Right lobe of liver (tissue), 6 donors: Measurements from ENCODE around the gene CHFR. TPM values are rescaled to one million over a fixed set of nuclear protein-coding genes. Genes with fewer than 3 reads are reported as not detected.

Experiments
- ATAC-seq, 4 donors: fragments of 200-7000 bp; cut with Tn5 transposase; one replicate each; pipeline ENCODE4 v1.9.1; 2020; ENCODE audit warnings: mild to moderate bottlenecking in 4 of 4, moderate library complexity in 4 of 4
- DNase-seq, 3 donors: peaks; one replicate each; pipeline ENCODE4 v3.0.0-alpha.2; 2020
- H3K27ac ChIP-seq, 3 donors: fragments of 200-600 bp; one replicate each; pipeline ENCODE4 v1.8.0; 2022
- H3K27me3 ChIP-seq, 2 donors: fragments of 200-600 bp; one replicate each; pipeline ENCODE4 v1.8.0; 2022
- H3K36me3 ChIP-seq, 4 donors: fragments of 200-600 bp; sonication (generic) in 1 of 4; one replicate each; pipeline versions ENCODE4 v1.5.1 to v1.8.0; 2017 to 2022; ENCODE audit warnings: control low read depth in 1 of 4
- H3K4me1 ChIP-seq, 4 donors: fragments of 200-600 bp; sonication (generic) in 1 of 4; one replicate each; pipeline versions ENCODE4 v1.5.1 to v1.8.0; 2017 to 2022; ENCODE audit warnings: control low read depth in 1 of 4
- H3K4me3 ChIP-seq, 3 donors: fragments of 200-600 bp; one replicate each; pipeline ENCODE4 v1.8.0; 2022
- H3K9me3 ChIP-seq, 4 donors: fragments of 200-600 bp; sonication (generic) in 1 of 4; one replicate each; pipeline versions ENCODE4 v1.5.1 to v1.8.0; 2017 to 2022; ENCODE audit warnings: control low read depth in 1 of 4
- CTCF ChIP-seq, 4 donors: fragments of 200-600 bp in 3 of 4; fragments of 450-650 bp in 1 of 4; IDR thresholded peaks; one replicate each; pipeline versions ENCODE4 v1.5.1 to v1.8.0; 2016 to 2022; ENCODE audit warnings: antibody characterized with exemption in 4 of 4, mild to moderate bottlenecking in 2 of 4
- POLR2A ChIP-seq: fragments of 450-650 bp; IDR thresholded peaks from one replicate; pipeline ENCODE4 v1.6.1; 2017; ENCODE audit warnings: antibody characterized with exemption, mild to moderate bottlenecking
- WGBS: methylation state at CpG from one replicate; pipeline ENCODE4 v1.1.6; 2018; ENCODE audit warnings: low coverage, low lambda C conversion rate; ENCODE audit not compliant: insufficient coverage; ENCODE audit errors: missing lambda C conversion rate; 5-methylcytosine and 5-hydroxymethylcytosine counted together
- intact Hi-C, 2 donors: fragments of 100-400 bp; cut with DNase I; formaldehyde crosslinking; loops; one replicate each; pipeline versions ENCODE4 v1.11.2 to v1.14.1; 2022
- total RNA-seq, 6 experiments: library from RNA; depleted of rRNA in 2 of 6; stranded (reverse); fragments of >200 nt in 2 of 6; fragmentation: NEBNext Ultra II Directional in 3 of 6; extraction: Animal tissue kit (Norgen Biotek cat#: 25700) in 3 of 6; gene quantifications; one replicate each; pipeline versions ENCODE4 v1.1.0 to v1.2.4, GENCODE V29; 2016 to 2023
- donor health status: DM: no; HTN: yes; CAD: no.
- donor health status: DM: no; HTN: no; CAD: no.
- donor health status: DM: no; HTN: no; CAD: no.
- donor health status: DM: no; HTN: yes; CAD: no.
- donor health status: DM: no; HTN: yes; CAD: no.

CHFR gene
- total RNA-seq, 6 experiments from 2014 or later, result 11.0 to 20.4 (median 13.5) TPM

- Histone ChIP-seq H3K9me3 (no peaks in the 10 kb centered on the region), H3K27me3 (no peaks in the 10 kb centered on the region), H3K4me1 (no peaks in the 10 kb centered on the region), H3K36me3 (peaks cover 0 to 67% (median 26%) of the 10 kb centered on the region in 4 donors), H3K4me3 (no peak overlapping the region), H3K27ac (no peak overlapping the region)
- TF ChIP-seq POLR2A (no peak), CTCF (IDR thresholded peaks at IDR 0.05) (no peak)
- DNase-seq, result no peak
- ATAC-seq, result no peak
- intact Hi-C loops, result no loop called here
- 0% methylated on average over 1 of the region's 21 CpGs for WGBS
Measured at GRCh38 chr12:132786192-132786591, 101.2 kb downstream of the CHFR start.

GRCh38 chr12:132784580-132784979, 102.8 kb downstream of the CHFR start:
- no peak overlapping the region for H3K27ac ChIP-seq
- intact Hi-C loops, result no loop called here

GRCh38 chr12:132783917-132784531, 103.4 kb downstream of the CHFR start:
- DNase-seq (no peak), ATAC-seq (peak in 2 of 4 donors; percentile 60 to 62)
- no peak overlapping the region for H3K4me3 ChIP-seq
- TF ChIP-seq POLR2A (no peak), CTCF (IDR thresholded peaks at IDR 0.05) (no peak)
- H3K4me1 ChIP-seq, result no peaks in the 10 kb centered on the region
- H3K27me3 ChIP-seq, result no peaks in the 10 kb centered on the region
- intact Hi-C loops, result no loop called here
- H3K27ac ChIP-seq, result no peak overlapping the region
- H3K9me3 ChIP-seq, result no peaks in the 10 kb centered on the region
- WGBS, result 65% methylated on average over 4 of the region's 22 CpGs
- H3K36me3 ChIP-seq, result peaks cover 0 to 71% (median 29%) of the 10 kb centered on the region in 4 donors

More at GRCh38 chr12:132784580-132784979, 102.8 kb downstream of the CHFR start:
- Histone ChIP-seq H3K27me3 (no peaks in the 10 kb centered on the region), H3K4me3 (no peak overlapping the region), H3K36me3 (peaks cover 0 to 70% (median 32%) of the 10 kb centered on the region in 4 donors), H3K9me3 (no peaks in the 10 kb centered on the region), H3K4me1 (no peaks in the 10 kb centered on the region)
- ATAC-seq (no peak), DNase-seq (no peak)
- WGBS, result 82% methylated on average over 8 of the region's 9 CpGs
- TF ChIP-seq CTCF (IDR thresholded peaks at IDR 0.05) (no peak), POLR2A (no peak)

Other genes starting within 250 kb of the CHFR start
- gene POLE, start 200.3 kb downstream of the CHFR start, total RNA-seq, result 10 to 100 TPM; 13.6 to 34.0 (median 22.7) TPM
- gene PXMP2, start 200.0 kb downstream of the CHFR start, total RNA-seq, result 100 to 1,000 TPM in 5 of 6 experiments, 10 to 100 TPM in 1; 91.5 to 216 (median 162) TPM
- gene PGAM5, start 176.8 kb downstream of the CHFR start, total RNA-seq, result 10 to 100 TPM; 22.7 to 50.7 (median 27.6) TPM
- 10 to 100 TPM; 13.9 to 25.1 (median 15.7) TPM for gene ANKLE2, start 125.8 kb downstream of the CHFR start, total RNA-seq
- 10 to 100 TPM; 15.7 to 37.5 (median 22.8) TPM for gene GOLGA3, start 58.7 kb downstream of the CHFR start, total RNA-seq
- 1 to 10 TPM; 2.2 to 7.9 (median 5.7) TPM for gene ZNF605, start 68.7 kb upstream of the CHFR start, total RNA-seq
- 10 to 100 TPM in 1 of 6 experiments, 1 to 10 TPM in 5; 3.2 to 14.9 (median 3.9) TPM for gene ZNF26, start 98.8 kb upstream of the CHFR start, total RNA-seq
- gene ZNF84, start 149.9 kb upstream of the CHFR start, total RNA-seq, result 10 to 100 TPM in 2 of 6 experiments, 1 to 10 TPM in 4; 5.1 to 10.2 (median 8.5) TPM
- gene ZNF140, start 193.3 kb upstream of the CHFR start, total RNA-seq, result 1 to 10 TPM; 5.9 to 9.3 (median 6.9) TPM
- gene ZNF891, start 242.7 kb upstream of the CHFR start, total RNA-seq, result under 1 TPM; 0.50 to 0.92 (median 0.79) TPM
- gene ZNF10, start 243.0 kb upstream of the CHFR start, total RNA-seq, result 1 to 10 TPM; 3.1 to 5.3 (median 3.8) TPM